ENCODE data around the gene F7. TPM values are rescaled to one million over a fixed set of nuclear protein-coding genes. Genes with fewer than 3 reads are reported as not detected.

The F7 gene
- total and polyA plus RNA-seq, 9 of the 15 experiments (the other 6 are each of a cell fraction or from before 2014, with no cell fraction given), result not detected

DNA sequence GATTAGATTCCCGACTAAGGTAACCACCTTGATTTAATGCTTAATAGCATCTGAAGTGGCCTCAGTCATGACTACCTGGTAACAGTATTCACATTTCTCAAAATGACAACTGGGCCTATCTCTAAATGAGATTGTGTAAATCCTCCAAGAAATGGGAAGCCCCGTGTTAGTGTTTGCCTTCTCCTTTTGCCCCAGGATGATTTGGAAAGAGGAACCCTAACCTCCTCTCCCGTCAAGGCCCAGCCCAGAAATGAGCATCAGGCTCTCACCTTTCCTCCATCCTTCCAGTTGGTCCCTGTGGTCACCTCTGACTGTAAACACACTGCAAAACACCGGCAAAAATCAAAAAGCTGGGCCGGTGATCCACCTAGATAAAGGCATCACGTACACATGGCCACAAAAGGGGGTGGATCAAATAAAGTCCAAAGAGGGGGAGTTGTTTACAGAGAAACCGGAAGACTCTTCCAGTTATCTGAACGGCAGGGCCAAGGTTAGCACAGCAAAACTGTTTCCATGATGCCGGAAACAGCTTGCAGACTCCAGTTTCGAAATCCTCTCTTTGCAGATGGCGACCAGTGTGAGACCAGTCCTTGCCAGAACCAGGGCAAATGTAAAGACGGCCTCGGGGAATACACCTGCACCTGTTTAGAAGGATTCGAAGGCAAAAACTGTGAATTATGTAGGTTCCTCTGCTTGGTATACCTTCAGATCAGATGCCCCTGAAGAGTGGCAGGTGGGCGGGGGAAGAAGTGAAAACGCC, 33.4 kb downstream of the F7 start (continued):
- TF ChIP-seq, protein P1, sequence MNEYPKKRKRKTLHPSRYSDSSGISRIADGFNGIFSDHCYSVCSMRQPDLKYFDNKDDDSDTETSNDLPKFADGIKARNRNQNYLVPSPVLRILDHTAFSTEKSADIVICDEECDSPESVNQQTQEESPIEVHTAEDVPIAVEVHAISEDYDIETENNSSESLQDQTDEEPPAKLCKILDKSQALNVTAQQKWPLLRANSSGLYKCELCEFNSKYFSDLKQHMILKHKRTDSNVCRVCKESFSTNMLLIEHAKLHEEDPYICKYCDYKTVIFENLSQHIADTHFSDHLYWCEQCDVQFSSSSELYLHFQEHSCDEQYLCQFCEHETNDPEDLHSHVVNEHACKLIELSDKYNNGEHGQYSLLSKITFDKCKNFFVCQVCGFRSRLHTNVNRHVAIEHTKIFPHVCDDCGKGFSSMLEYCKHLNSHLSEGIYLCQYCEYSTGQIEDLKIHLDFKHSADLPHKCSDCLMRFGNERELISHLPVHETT (CRISPR knock-in tag; conservative IDR thresholded peaks at IDR 0.05 in 1 of 2, IDR thresholded peaks at IDR 0.05 in 1 of 2), result 0 out of 4 replicates have a peak, but pooled peaks of 1 of the 2 experiments have one; percentile 49
- TF ChIP-seq, protein P2, sequence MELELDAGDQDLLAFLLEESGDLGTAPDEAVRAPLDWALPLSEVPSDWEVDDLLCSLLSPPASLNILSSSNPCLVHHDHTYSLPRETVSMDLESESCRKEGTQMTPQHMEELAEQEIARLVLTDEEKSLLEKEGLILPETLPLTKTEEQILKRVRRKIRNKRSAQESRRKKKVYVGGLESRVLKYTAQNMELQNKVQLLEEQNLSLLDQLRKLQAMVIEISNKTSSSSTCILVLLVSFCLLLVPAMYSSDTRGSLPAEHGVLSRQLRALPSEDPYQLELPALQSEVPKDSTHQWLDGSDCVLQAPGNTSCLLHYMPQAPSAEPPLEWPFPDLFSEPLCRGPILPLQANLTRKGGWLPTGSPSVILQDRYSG (tag; conservative IDR thresholded peaks at IDR 0.05; ENCODE audit: low read depth), result peak; percentile 62; the same call in 1 of the 2 replicates
- TF ChIP-seq, protein P3, sequence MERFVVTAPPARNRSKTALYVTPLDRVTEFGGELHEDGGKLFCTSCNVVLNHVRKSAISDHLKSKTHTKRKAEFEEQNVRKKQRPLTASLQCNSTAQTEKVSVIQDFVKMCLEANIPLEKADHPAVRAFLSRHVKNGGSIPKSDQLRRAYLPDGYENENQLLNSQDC (CRISPR knock-in tag; IDR thresholded peaks at IDR 0.05), result no peak
- TF ChIP-seq ZBTB17 (CRISPR knock-in tag; IDR thresholded peaks at IDR 0.05) (peak; percentile 60; the same call in 1 of the 2 replicates), TARDBP (IDR thresholded peaks at IDR 0.05) (no peak), ZNF41 (CRISPR knock-in tag; conservative IDR thresholded peaks at IDR 0.05) (0 out of 2 replicates have a peak, but pooled peaks have one; percentile 43), CEBPG (CRISPR knock-in tag; IDR thresholded peaks at IDR 0.05) (no peak), CEBPG (tag; conservative IDR thresholded peaks at IDR 0.05 in 1 of 2, IDR thresholded peaks at IDR 0.05 in 1 of 2) (0 out of 4 replicates have a peak, but pooled peaks have one; percentile 9 to 12), KLF6 (CRISPR knock-in tag; IDR thresholded peaks at IDR 0.05; ENCODE audit: borderline replicate concordance) (peak; percentile 77; the same call in 1 of the 2 replicates), XRCC4 (IDR thresholded peaks at IDR 0.05; ENCODE audit: extremely low read depth, insufficient read depth, insufficient read length) (no peak), EHMT2 (IDR thresholded peaks at IDR 0.05) (0 out of 2 replicates have a peak, but pooled peaks have one; percentile 37)
- TF ChIP-seq, protein P4, sequence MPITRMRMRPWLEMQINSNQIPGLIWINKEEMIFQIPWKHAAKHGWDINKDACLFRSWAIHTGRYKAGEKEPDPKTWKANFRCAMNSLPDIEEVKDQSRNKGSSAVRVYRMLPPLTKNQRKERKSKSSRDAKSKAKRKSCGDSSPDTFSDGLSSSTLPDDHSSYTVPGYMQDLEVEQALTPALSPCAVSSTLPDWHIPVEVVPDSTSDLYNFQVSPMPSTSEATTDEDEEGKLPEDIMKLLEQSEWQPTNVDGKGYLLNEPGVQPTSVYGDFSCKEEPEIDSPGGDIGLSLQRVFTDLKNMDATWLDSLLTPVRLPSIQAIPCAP (CRISPR knock-in tag; IDR thresholded peaks at IDR 0.05; ENCODE audit: borderline replicate concordance), result no peak
- TF ChIP-seq, protein P5, sequence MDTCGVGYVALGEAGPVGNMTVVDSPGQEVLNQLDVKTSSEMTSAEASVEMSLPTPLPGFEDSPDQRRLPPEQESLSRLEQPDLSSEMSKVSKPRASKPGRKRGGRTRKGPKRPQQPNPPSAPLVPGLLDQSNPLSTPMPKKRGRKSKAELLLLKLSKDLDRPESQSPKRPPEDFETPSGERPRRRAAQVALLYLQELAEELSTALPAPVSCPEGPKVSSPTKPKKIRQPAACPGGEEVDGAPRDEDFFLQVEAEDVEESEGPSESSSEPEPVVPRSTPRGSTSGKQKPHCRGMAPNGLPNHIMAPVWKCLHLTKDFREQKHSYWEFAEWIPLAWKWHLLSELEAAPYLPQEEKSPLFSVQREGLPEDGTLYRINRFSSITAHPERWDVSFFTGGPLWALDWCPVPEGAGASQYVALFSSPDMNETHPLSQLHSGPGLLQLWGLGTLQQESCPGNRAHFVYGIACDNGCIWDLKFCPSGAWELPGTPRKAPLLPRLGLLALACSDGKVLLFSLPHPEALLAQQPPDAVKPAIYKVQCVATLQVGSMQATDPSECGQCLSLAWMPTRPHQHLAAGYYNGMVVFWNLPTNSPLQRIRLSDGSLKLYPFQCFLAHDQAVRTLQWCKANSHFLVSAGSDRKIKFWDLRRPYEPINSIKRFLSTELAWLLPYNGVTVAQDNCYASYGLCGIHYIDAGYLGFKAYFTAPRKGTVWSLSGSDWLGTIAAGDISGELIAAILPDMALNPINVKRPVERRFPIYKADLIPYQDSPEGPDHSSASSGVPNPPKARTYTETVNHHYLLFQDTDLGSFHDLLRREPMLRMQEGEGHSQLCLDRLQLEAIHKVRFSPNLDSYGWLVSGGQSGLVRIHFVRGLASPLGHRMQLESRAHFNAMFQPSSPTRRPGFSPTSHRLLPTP (IDR thresholded peaks at IDR 0.05; ENCODE audit: borderline replicate concordance, extremely low read depth, insufficient read length), result no peak
- TF ChIP-seq, protein P6, sequence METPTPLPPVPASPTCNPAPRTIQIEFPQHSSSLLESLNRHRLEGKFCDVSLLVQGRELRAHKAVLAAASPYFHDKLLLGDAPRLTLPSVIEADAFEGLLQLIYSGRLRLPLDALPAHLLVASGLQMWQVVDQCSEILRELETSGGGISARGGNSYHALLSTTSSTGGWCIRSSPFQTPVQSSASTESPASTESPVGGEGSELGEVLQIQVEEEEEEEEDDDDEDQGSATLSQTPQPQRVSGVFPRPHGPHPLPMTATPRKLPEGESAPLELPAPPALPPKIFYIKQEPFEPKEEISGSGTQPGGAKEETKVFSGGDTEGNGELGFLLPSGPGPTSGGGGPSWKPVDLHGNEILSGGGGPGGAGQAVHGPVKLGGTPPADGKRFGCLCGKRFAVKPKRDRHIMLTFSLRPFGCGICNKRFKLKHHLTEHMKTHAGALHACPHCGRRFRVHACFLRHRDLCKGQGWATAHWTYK (CRISPR knock-in tag; IDR thresholded peaks at IDR 0.05), result peak; percentile 78; the same call in 1 of the 2 replicates
- TF ChIP-seq, protein P7, sequence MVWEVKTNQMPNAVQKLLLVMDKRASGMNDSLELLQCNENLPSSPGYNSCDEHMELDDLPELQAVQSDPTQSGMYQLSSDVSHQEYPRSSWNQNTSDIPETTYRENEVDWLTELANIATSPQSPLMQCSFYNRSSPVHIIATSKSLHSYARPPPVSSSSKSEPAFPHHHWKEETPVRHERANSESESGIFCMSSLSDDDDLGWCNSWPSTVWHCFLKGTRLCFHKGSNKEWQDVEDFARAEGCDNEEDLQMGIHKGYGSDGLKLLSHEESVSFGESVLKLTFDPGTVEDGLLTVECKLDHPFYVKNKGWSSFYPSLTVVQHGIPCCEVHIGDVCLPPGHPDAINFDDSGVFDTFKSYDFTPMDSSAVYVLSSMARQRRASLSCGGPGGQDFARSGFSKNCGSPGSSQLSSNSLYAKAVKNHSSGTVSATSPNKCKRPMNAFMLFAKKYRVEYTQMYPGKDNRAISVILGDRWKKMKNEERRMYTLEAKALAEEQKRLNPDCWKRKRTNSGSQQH (CRISPR knock-in tag; IDR thresholded peaks at IDR 0.05), result no peak
